K562 (cell line): ENCODE data around the gene MAPK8IP1. TPM values are rescaled to one million over a fixed set of nuclear protein-coding genes. Genes with fewer than 3 reads are reported as not detected.

Experiments used
- ATAC-seq: fragments of 200-7000 bp; cut with Tn5 transposase; 3 replicates; pipeline ENCODE4 v1.9.1; 2020; ENCODE audit warnings: moderate library complexity
- BruUV-seq: library from RNA; stranded (reverse); fragments of 400-500 nt; replicated peaks from 2 replicates; lab custom pipeline; 2021; lab: Mats Ljungman, UMichigan
- CTCF ChIA-PET: fragments of 300-600 bp; formaldehyde crosslinking; extraction: SDS; loops from one replicate; lab custom pipeline; 2021; ENCODE audit warnings: low intra/inter-chr PET ratio; lab: Yijun Ruan, JAX
- POLR2A ChIA-PET: fragments of 300-600, 350-650 bp; sonication (Branson Sonifier 250); formaldehyde crosslinking; extraction: SDS; loops from one replicate; lab custom pipeline; 2021; ENCODE audit warnings: antibody characterized with exemption, inconsistent platforms; lab: Yijun Ruan, JAX
- DNase-seq, 4 experiments: peaks; one replicate each; pipeline versions ENCODE4 v3.0.0 to v3.0.0-alpha.2; 2011 to 2018; ENCODE audit warnings: low spot score in 3 of 4, mixed read lengths in 3 of 4; ENCODE audit errors: extremely low read depth in 1 of 4
- FAIRE-seq: peaks from 2 replicates; lab custom pipeline; 2011; peaks lifted over from hg19 to GRCh38; lab: Jason Lieb, UNC
- H2AFZ ChIP-seq: 2 replicates; pipeline ENCODE4 v1.6.0; 2011; ENCODE audit warnings: low read depth, low read length, control low read depth, inconsistent platforms
- H3K27ac ChIP-seq: fragments of 200-600 bp; 3 replicates; pipeline ENCODE4 v1.8.0; 2011; ENCODE audit warnings: low read depth, mild to moderate bottlenecking, control low read depth, inconsistent platforms, low read length, moderate library complexity, mixed read lengths; ENCODE audit errors: extremely low read depth
- H3K27me3 ChIP-seq, 2 experiments: fragments of 300-600 bp in 1 of 2; 2 replicates in 1 of 2; 3 replicates in 1 of 2; pipeline versions ENCODE4 v1.6.0 to v1.8.0; 2011; ENCODE audit warnings: inconsistent platforms in 2 of 2, low read length in 2 of 2, mild to moderate bottlenecking in 1 of 2, mixed read lengths in 1 of 2, moderate library complexity in 1 of 2; ENCODE audit not compliant: control insufficient read depth in 2 of 2, insufficient read depth in 2 of 2
- H3K36me3 ChIP-seq: fragments of 300-600 bp; 3 replicates; pipeline ENCODE4 v1.8.0; 2011; ENCODE audit warnings: mild to moderate bottlenecking, low read length, inconsistent platforms; ENCODE audit not compliant: control insufficient read depth, insufficient read depth
- H3K4me1 ChIP-seq, 2 experiments: fragments of 200-600 bp in 1 of 2; replicated peaks in 1 of 2; 2 replicates in 1 of 2; 3 replicates in 1 of 2; pipeline versions ENCODE4 v1.5.1 to v1.8.0; 2011; ENCODE audit warnings: inconsistent platforms in 2 of 2, low read length in 2 of 2, mild to moderate bottlenecking in 1 of 2, mixed read lengths in 1 of 2, moderate library complexity in 1 of 2; ENCODE audit not compliant: control insufficient read depth in 2 of 2, insufficient read depth in 2 of 2
- H3K4me2 ChIP-seq: 2 replicates; pipeline ENCODE4 v1.6.1; 2011; ENCODE audit warnings: low read length, control low read depth, inconsistent platforms, mixed read lengths; ENCODE audit not compliant: insufficient read depth
- H3K4me3 ChIP-seq: fragments of 200-600 bp; sonication (generic), shearing (Covaris generic); 2 replicates; pipeline ENCODE4 v1.5.1; 2016; ENCODE audit warnings: control low read depth, inconsistent platforms
- H3K79me2 ChIP-seq: fragments of 200-600 bp; 3 replicates; pipeline ENCODE4 v1.8.0; 2011; ENCODE audit warnings: low read length, inconsistent platforms; ENCODE audit not compliant: control insufficient read depth, insufficient read depth
- H3K9ac ChIP-seq, 2 experiments: 2 replicates each; pipeline versions ENCODE4 v1.6.0 to v1.6.1; 2011; ENCODE audit warnings: low read depth in 2 of 2, low read length in 2 of 2, control low read depth in 1 of 2, inconsistent platforms in 1 of 2, mild to moderate bottlenecking in 1 of 2, mixed read lengths in 1 of 2; ENCODE audit not compliant: insufficient read depth in 1 of 2
- H3K9me1 ChIP-seq: one replicate; pipeline ENCODE4 v1.6.0; 2011; ENCODE audit warnings: inconsistent platforms, mild to moderate bottlenecking, low read length, moderate library complexity; ENCODE audit not compliant: control insufficient read depth, insufficient read depth
- H3K9me3 ChIP-seq: replicated peaks from 2 replicates; pipeline ENCODE4 v1.5.1; 2011; ENCODE audit warnings: low read depth, low read length, inconsistent platforms; ENCODE audit not compliant: control insufficient read depth, insufficient read depth
- H4K20me1 ChIP-seq: replicated peaks from 2 replicates; pipeline ENCODE4 v1.6.1; 2011; ENCODE audit warnings: low read length, inconsistent platforms, mixed read lengths; ENCODE audit not compliant: control insufficient read depth, insufficient read depth
- BCLAF1 ChIP-seq, 2 experiments: fragments of 450-650 bp in 1 of 2; IDR thresholded peaks; 2 replicates each; pipeline ENCODE4 v1.6.1; 2011 to 2017; ENCODE audit warnings: low read depth in 2 of 2, antibody characterized with exemption in 1 of 2, borderline replicate concordance in 1 of 2, low read length in 1 of 2, mild to moderate bottlenecking in 1 of 2, mixed read lengths in 1 of 2; ENCODE audit not compliant: control insufficient read depth in 1 of 2
- CBX1 ChIP-seq: sonication (generic); IDR thresholded peaks from 2 replicates; pipeline ENCODE4 v1.6.1; 2016; ENCODE audit warnings: antibody characterized with exemption, low read depth, mild to moderate bottlenecking
- CREBBP ChIP-seq: IDR thresholded peaks from one replicate; pipeline ENCODE4 v1.6.1; 2012; ENCODE audit warnings: low read depth, mild to moderate bottlenecking, control low read depth, inconsistent platforms, low read length
- DACH1 ChIP-seq: fragments of 450-650 bp; IDR thresholded peaks from 2 replicates; pipeline ENCODE4 v1.6.1; 2018; ENCODE audit not compliant: partially characterized antibody
- EZH2 ChIP-seq: IDR thresholded peaks from 2 replicates; pipeline ENCODE4 v1.6.1; 2012; ENCODE audit warnings: low read depth, mild to moderate bottlenecking, inconsistent platforms, low read length, borderline replicate concordance
- HBP1 ChIP-seq: fragments of 450-650 bp; formaldehyde crosslinking; IDR thresholded peaks from 2 replicates; pipeline ENCODE4 v1.4.0; 2022; ENCODE audit warnings: missing genetic modification characterization
- HMGXB4 ChIP-seq: sonication (generic); formaldehyde crosslinking; IDR thresholded peaks from 2 replicates; pipeline ENCODE4 v1.8.1; 2023; ENCODE audit warnings: mild to moderate bottlenecking, missing genetic modification reagents
- SETDB1 ChIP-seq: IDR thresholded peaks from one replicate; pipeline ENCODE4 v1.6.1; 2012; ENCODE audit warnings: low read length, control low read depth, inconsistent platforms
- SIN3B ChIP-seq: fragments of 450-650 bp; IDR thresholded peaks from 2 replicates; pipeline ENCODE4 v1.6.1; 2017; ENCODE audit warnings: low read depth, mild to moderate bottlenecking, moderate library complexity
- TAF7 ChIP-seq: fragments of 450-650 bp; IDR thresholded peaks from 2 replicates; pipeline ENCODE4 v1.6.1; 2016; ENCODE audit warnings: missing genetic modification characterization, missing compliant biosample characterization
- ZBTB11 ChIP-seq, 3 experiments: fragments of 200-800 bp in 1 of 3; fragments of 250-450 bp in 1 of 3; fragments of 450-650 bp in 1 of 3; sonication (Bioruptor Pico) in 1 of 3; sonication (Bioruptor generic) in 1 of 3; formaldehyde crosslinking in 1 of 3; IDR thresholded peaks; 2 replicates each; pipeline versions ENCODE4 v1.6.1 to v1.8.0; 2016 to 2022; ENCODE audit warnings: mild to moderate bottlenecking in 2 of 3, missing genetic modification characterization in 2 of 3, missing compliant biosample characterization in 1 of 3, moderate library complexity in 1 of 3
- ZNF717 ChIP-seq: fragments of 250-450 bp; sonication (Bioruptor Pico); IDR thresholded peaks from 2 replicates; pipeline ENCODE4 v1.5.0; 2021
- WGBS: fragments of 100-300 bp; shearing (Covaris generic); methylation state at CpG from one replicate; pipeline ENCODE4 v1.1.6; 2016; ENCODE audit warnings: low coverage, mixed read lengths; ENCODE audit not compliant: insufficient coverage; ENCODE audit errors: missing lambda C conversion rate; 5-methylcytosine and 5-hydroxymethylcytosine counted together
- in situ Hi-C: fragments of 300-500 bp; cut with MboI; formaldehyde crosslinking; loops from 4 replicates; pipeline ENCODE4 v1.15.0; 2018; ENCODE audit warnings: inconsistent platforms, mixed read lengths
- intact Hi-C: fragments of 100-400 bp; cut with micrococcal nuclease; formaldehyde crosslinking; loops from 2 replicates; pipeline ENCODE4 v1.14.2; 2022
- polyA plus RNA-seq, 8 experiments: library from polyadenylated mRNA; depleted of rRNA in 4 of 8; stranded (reverse) in 5 of 8; unstranded in 3 of 8; fragments of >200 nt; fragmentation: Nextera tagmentation in 2 of 8; fragmentation: Illumina TruSeq in 1 of 8; extraction: Ambion mirVana in 2 of 8; extraction: Trizol in 1 of 8; gene quantifications; 2 replicates each; pipeline versions ENCODE4 v1.2.1 to v1.2.3, GENCODE V29; 2011 to 2014; ENCODE audit warnings: inconsistent platforms in 1 of 8, missing spikeins in 1 of 8
- total RNA-seq, 7 experiments: library from RNA; depleted of rRNA in 6 of 7; stranded (reverse); fragments of >200 nt in 6 of 7; fragmentation: Illumina TruSeq in 2 of 7; extraction: Trizol in 2 of 7; gene quantifications; 2 replicates each; pipeline versions ENCODE4 v1.2.1 to v1.2.3, GENCODE V29; 2011 to 2021; ENCODE audit warnings: low replicate concordance in 1 of 7

The MAPK8IP1 gene
- total and polyA plus RNA-seq, 9 of the 15 experiments (the other 6 are each of a cell fraction or from before 2014, with no cell fraction given), result 0.13 to 6.9 (median 2.5) TPM

GRCh38 chr11:45949992-45950407 lies 64.5 kb downstream of the MAPK8IP1 start:
- ChIA-PET POLR2A (interaction anchor here (0.7 to 1.6 kb wide), 3 partner anchors 44 to 980 kb away, joined by 3 to 4 read pairs (median 3); no protein-coding TSS in a partner anchor), CTCF (no interaction called here)
- no peak overlapping the region for H3K27ac ChIP-seq
- H3K27me3 ChIP-seq, result no peaks in the 10 kb centered on the region
- in situ Hi-C loops, result no loop called here
- H3K4me2 ChIP-seq, result no peak overlapping the region
- FAIRE-seq (no peak), DNase-seq (no peak), ATAC-seq (no peak)
- no peaks in the 10 kb centered on the region for H4K20me1 ChIP-seq
- H2AFZ ChIP-seq, result no peak overlapping the region
- no peak overlapping the region for H3K9ac ChIP-seq
- H3K36me3 ChIP-seq, result peaks cover 28% of the 10 kb centered on the region; the same call in 2 of the 3 replicates
- H3K4me3 ChIP-seq, result no peak overlapping the region
- intact Hi-C loops, result loop anchor here (10.0 kb wide), 1 partner anchor 75 kb away; no protein-coding TSS in a partner anchor
- H3K9me3 ChIP-seq, result no peaks in the 10 kb centered on the region
- WGBS, result 86% methylated on average over 1 of the region's 1 CpG
- peaks cover 0 to 8% of the 10 kb centered on the region in 2 experiments; a peak in 3 of 5 replicates for H3K4me1 ChIP-seq
- no peaks in the 10 kb centered on the region for H3K79me2 ChIP-seq
- BruUV-seq, result no TSS peak
- no peaks in the 10 kb centered on the region for H3K9me1 ChIP-seq
- TF ChIP-seq BCLAF1 (IDR thresholded peaks at IDR 0.05; ENCODE audit: borderline replicate concordance in 1 of 2, control insufficient read depth in 1 of 2, low read depth in 2 of 2, low read length in 1 of 2) (no peak), HBP1 (CRISPR knock-in tag) (no peak), SIN3B (no peak), ZBTB11 (CRISPR knock-in tag; IDR thresholded peaks at IDR 0.05) (no peak), CREBBP (no peak), EZH2 (no peak), TAF7 (no peak), DACH1 (no peak), CBX1 (no peak), ZNF717 (CRISPR knock-in tag) (no peak), SETDB1 (no peak), HMGXB4 (CRISPR knock-in tag) (no peak)
